ENCODE data around the gene MYO10.
A peak's percentile ranks its signal among the peaks of the same experiment; 100 is the strongest.
"Not testable (repeated sequence)": the region's sequence is repeated elsewhere in the genome, so short reads cannot be mapped to it uniquely, and the experiment has no call there.

The MYO10 gene

DNA sequence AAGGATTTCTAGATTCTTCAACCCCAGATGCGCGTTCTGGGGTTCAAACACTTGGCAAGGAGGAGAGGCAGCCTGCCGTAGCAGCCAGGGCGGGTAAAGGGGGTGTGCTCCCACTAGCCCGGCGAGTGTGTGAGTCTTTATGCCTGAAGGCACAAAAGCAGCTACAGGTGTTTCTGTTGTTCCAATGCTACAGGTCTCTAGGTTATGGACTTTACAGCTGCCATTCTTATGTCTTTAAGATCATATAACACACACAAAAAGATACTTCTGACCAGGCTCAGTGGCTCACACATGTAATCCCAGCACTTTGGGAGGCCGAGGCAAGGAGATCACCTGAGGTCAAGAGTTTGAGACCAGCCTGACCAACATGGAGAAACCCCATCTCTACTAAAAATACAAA, 185.6 kb downstream of the MYO10 start:
- no peak for DNase-seq

DNA sequence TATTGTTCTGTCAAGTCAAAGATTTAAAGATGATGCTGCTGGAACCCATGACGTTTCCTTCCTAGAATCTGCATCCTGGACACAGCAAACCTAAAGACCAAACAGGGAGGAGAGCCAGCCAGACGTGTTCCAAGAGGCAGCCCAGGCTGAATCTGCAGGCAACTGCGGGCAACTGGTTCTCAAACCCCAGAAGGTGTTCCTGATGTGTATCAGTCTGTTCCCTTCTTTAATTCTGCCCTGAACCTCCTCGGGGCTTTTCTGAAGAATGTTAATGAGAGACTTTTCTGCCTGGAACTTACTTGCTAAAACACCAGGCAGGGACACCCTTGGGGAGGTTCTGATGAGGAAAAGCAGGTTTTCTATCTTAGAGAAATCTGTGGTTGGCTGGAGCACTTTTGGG, 186.5 kb downstream of the MYO10 start:
- DNase-seq, result no peak

DNA sequence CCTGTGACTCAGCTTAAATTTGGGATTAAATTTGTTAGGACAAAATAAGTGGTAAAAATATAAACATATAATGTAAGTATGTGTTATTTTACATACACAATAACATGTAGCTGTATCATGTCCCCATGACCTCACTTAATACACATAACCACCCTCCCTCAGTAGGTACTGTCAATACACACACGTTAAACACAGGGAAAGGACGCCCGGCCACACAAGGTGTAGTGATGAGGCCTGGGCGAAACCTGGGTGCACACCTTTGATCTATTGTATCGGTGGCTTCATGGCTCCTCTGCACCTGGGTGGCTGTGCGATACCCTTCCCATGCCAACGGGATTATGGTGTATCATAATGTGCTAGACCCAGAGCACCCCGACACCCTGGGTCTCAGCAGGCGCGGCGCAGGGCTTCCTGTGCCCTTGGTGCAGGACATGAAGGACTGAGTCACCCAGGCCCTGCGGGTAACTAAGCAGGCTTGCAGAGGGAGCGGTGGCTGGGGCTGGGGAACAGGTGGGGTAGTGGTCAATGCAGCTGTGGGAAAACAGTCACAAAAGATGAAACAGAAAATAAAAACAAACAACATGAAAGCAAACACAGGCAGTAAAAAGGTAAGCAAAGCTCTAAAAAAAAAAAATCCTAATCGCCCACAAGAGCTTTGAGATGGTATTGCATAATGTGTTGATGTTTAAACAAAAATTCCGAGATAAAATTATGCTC, 191.8 kb downstream of the MYO10 start:
- no peak for DNase-seq

DNA sequence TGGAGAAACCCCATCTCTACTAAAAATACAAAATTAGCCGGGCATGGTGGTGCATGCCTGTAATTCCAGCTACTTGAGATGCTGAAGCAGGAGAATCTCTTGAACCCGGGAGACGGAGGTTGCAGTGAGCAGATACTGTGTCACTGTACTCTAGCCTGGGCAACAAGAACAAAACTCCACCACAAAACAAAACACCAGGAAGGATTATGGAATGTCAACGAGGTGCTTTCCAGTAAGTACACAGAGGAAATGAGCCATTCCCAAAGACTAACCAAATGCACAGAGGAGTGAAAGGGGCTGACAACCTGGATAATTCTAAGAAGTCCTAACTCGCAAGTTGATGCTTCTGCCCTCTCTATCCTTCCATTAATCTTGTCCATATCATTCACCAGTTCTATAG, 193.2 kb downstream of the MYO10 start:
- DNase-seq, result no peak

DNA sequence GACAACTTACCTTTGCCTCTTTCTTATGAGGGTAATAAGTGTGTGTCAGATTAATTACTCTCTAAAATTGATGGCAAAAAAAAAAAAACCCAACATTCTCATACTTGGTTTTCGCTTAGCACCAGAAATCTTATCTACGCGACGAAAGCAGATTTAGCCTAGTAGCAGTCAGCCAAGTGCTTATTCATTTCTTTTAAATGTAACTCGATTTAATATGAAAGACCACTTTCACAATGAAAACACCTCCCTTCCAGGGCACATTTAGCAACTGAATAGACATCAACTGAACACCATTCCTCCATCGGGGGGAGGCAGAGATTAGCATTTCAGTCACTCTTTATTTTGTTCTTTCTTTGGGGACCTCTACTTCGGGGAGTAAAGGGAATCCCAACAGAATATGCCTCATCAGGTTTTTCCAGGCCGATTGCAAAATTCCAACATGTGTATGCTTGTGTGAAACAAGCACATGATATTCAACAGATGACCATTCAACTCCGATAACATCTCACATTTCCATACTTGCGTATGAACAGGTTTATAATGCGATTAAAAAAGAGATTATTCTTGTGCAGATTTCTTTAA, 195.2 kb downstream of the MYO10 start:
- DNase-seq, result peak in 5 of 56 donors; percentile 6 to 40 (median 20)

DNA sequence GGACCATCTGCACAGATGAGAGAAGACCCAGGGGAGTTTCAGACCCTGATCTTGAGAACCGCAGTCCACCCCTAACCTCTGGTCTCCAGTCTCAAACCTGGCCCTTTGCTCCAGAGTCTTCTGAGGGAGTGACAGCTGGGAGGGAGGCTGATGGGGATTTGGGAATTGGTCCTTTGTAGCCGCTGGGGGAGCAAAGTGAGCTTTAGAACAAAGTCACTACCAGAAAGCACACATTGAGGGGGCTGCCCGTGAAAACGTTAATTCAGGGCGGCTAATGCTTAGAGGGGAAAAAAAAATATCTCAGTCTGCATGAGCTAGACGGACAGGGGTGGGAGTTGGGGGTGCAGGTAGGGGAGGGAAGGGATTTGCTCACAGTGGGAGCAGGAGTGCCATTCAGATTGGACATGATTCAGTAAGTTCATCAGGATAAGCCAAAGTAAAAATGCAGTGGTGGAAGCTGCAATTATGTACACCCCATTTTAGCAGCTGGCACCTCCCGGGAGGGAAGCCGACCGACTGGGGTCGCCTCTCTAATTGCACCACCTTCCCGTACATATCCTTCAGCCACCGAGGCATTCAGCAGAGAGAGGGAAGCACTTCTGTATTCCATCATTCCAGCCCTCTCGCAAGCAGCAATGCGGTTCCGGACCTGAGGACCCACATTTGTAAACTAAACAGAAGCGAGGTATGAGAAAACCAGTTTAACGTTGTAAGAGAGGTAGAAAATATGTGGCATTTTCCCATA, 195.8 kb downstream of the MYO10 start:
- peak in 4 of 56 donors; percentile 9 to 20 (median 10) for DNase-seq

DNA sequence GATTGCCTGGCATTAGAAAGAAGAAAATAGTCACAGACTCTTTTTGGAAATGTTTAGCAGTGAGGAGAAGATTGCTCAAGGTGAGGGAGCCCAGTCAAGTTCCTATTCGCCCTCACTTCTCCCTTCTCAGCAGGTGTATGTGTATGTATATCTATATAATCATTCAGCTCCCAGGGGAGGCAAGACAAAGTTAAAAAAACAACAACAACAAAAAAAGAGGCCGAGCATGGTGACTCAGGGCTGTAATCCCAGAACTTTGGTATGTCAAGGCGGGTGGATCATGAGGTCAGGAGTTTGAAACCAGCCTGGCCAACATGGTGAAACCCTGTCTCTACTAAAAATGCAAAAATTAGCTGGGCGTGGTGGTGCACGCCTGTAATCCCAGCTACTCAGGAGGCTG, 197.7 kb downstream of the MYO10 start:
- DNase-seq, result not testable (repeated sequence)

DNA sequence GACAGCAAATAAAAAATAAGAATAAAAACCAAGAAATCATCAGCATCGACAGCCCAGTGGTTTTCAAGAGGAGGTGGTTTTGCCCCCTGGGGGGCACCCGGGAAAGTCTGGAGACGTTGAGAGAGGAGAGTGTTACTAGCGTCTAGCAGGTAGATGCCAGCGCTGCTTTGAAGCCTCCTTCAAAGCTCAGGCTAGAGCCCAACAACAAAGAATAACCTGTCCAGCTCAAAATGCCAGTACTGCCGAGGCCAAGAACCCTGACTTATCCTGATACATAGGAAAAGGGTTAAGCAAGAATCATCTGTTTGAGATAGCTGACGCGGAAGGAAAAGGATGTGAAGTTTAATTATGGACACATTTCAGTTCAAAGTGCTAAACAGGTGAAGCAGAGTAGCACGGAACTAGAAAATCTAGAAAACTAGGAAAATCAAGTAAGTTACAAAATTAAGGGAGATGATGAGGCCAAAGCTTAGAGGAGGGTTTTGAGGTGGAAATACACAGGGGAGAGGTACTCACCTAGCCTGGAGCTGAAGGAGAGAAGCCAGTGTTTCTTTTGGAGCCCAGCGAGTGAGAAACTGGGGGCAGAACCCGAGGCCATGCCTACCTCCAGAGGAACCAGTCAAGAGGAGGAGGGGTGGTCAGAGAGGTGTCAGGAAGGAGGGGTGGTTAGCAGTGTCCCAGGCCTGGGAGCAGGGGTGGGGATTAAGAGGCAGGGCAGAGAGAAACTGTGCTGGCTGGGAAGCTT, 198.3 kb downstream of the MYO10 start:
- peak in 11 of 56 donors; percentile 9 to 51 (median 34) for DNase-seq

DNA sequence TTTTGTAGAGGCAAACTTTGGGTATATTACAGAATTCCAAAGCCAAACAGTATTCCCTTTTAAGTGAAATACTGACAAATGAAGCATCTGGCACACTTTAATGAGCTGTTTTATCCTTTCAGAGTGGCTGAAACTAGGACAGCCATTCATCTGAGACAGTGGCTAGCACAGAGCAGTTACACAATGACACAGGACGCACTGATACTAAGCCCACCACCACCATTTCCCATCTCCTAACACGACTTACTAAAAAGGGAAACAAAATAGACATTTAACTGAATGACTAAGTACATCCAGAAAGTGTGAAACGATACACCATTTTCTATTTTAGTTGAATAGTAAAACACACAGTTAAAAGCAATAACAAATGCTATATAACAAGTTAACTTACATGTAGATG, 198.9 kb downstream of the MYO10 start:
- DNase-seq, result peak in 2 of 56 donors; percentile 9 to 30

DNA sequence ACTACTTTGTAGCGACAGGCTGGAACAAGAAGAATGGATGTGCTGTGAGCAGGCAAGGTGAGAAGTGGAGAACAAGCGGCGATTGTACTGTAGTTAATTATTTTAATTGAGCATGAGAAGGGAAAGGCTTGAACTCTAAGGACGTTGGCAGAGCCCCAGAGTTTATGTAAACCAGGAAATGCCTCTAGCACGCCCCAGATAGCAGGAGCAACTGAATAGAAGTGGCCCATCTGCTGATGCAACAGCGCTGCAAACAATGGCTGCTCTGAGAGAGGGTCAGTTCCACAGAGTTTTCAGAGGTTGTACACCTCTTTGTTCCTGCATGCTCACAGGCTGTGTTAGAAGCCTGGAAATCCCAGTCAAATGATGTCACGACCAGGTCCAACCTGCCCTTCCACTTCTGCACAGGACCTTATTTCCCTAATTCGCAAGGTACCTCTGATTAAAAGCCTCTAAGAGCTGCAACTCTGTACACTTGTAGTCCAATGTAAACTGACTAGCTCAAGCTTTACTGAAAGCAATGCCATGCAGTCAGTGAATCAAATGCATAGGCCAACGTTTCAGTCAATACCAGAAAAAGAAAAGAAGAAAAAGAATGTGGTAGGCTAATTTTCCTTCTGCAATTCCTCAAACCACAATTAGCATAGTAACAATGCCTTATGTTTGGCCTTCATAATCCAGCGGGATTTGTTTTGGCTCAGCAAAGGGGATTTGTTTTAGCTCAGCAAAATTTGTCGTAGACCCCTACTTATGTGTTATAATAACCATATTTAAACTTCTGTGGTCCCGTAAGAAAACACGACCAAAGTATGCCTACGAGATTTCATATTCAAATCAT, 199.7 kb downstream of the MYO10 start:
- DNase-seq, result peak in 28 of 56 donors; percentile 9 to 69 (median 34)

DNA sequence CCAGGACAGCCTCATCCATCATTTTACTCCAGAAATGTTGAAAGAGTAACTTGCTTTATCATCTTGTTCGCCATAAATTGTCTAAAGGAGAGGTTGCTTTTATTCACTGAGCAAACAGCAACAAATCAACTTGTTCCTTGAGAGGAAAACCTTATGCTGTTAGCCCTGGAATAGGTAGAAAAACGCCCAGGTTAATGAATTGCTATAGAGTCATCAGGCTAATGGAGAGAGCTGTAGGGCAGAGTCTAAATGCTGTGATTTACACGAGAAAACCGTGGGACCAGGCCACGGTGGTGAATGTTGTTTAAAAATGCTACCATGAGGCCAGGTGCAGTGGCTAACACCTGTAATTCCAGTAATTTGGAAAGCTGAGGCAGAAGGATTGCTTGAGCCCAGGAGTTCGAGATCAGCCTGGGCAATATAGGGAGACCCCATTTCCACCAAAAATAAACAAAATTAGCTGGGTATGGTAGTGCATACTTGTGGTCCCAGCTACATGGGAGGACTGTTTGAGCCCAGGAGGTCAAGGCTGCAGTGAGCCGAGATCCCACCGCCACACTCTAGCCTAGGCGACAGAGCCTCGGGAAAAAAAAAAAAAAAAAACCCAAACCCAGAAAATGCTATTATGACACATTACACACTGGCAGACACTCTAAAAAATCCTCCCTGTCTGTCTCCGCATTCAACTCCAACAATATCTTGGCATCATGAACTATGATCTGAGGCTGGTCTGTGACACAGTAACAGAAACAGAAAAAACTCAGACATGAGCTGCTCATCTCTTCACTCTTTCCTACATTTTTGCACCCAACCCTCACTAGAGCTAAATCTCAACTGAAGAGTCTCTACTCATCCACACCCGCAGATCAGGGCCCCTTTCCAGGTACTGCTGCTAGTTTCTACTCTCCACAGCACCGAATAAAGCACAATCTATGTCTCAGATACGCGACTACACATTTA, 200.7 kb downstream of the MYO10 start:
- DNase-seq, result no peak

DNA sequence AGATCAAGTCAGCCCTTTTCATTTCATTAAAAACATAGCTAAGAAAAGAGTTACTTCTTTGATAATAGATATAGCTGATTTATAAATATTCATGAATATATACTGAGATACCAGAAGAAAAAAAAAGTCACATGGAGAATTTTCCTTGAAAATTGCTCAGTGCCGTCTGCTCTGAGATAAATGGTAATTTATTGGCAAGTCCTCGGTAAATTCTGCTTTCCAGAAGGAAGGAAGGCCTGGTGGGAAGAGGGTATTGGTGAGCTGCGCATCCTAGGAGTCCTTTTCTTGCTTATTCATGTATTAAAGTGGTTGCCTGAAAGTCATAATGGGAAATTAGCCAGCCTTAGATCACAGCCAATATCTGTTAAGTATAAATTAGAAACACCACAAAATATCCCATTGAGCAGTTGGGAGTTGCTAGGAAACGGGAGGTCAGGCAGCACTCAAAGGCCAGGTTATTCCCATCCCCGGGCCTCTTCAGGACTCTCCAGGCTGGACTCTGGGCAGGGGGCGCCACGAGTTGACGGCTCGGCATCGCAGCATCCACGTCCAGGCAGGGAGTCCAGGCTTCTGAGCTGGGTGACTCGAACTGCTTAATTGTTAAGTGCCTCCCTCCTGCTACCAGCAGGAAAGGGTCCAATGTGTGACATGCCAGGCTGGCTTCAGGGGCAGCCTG, 202.6 kb downstream of the MYO10 start:
- peak in 43 of 56 donors; percentile 6 to 87 (median 46) for DNase-seq

DNA sequence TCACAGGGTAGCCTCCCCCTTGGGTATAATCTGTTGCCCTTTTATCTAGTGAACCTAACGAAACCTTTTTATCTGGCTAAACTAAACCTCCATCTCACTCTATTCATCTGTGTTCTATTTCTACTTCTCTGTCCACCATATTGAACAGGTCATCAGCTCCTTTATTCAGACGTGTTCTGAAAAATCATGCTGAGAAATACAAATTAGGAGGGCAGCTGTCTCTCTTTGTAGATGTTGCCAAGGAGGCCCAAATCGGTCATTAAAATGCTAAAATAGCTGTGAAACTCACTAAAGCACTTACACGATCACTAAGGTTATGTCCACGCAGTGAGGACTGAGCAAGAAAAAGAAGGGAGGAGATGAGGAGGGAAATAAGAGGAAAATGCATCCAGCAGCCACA, 203.7 kb downstream of the MYO10 start:
- DNase-seq, result no peak

DNA sequence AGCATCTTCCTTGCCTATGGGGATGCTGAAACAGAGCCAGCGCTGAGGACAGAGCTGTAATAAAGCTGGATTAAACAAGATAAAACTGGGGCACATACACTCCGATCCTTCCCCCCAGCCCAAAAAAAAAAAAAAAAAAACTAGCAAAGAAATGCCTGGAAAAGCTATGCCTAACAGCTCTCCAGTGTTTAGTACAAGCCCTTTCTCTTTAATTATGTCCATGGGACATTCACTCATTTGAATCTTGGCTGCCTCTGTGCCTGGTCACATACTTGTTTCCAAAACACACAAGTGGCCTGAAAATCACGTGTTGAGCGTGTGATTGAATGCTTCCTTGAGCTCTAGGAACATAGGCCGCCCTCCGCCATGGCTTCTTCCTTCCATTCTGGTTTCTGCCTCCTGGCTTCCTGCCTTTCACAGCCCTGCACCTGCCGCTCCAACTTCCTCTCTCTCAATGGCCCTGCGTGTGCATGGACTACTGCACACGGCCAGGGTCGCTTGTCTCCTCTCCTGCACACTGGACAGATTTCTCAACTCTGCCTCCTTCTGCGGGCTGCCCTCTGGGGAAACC, 208.2 kb downstream of the MYO10 start:
- peak in 27 of 56 donors; percentile 7 to 67 (median 39) for DNase-seq

DNA sequence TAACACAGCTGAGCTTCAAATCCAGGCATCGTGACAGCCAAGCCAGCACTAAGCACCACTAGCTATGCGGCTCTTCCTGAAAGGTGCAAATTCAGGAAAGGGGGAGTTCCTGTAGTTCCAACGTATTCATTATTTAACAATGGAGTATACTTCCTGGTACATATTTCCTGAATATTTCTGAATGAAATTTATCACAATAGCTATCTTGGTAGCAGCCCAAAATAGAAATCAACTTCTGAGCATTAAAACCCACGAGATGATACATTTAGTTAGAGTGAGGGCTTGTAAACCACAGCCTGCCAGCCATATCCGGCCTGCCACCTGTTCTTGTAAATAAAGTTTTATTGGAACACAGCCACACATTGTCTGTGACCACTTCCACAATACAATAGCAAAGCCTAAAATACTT, 209.5 kb downstream of the MYO10 start:
- no peak for DNase-seq

DNA sequence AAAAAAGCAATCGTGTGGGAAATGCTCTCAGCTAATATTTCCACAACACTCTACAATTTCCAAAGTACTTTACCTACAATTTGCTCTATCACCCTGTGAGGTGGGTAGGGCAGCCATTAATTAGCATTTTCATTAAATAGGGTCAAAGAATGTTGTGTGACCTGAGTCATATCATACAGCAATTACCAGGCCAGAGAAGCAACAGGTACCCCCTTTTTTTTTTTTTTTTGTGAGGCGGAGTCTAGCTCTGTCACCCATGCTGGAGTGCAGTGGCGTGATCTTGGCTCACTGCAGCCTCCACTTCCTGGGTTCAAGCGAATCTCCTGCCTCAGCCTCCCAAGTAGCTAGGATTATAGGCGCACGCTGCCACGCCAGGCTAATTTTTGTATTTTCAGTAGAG, 210.5 kb downstream of the MYO10 start:
- DNase-seq, result no peak

DNA sequence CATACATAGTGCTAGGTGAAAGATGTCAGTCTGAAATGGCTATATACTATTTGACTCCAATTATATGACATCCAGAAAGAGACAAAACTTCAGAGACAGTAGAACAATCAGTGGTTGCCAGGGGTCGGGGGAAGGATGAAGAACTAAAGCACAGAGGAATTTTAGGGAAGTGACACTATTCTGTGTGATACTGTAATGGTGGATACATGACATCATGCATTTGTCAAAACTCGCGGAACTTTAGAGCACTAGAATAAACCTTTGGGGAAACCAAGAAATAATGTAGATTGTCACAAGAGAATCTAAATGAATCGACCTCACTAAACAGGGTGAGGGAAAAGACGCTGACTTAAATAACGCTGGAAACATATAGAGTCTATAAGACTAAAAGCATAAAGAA, 212.3 kb downstream of the MYO10 start:
- no peak for DNase-seq

DNA sequence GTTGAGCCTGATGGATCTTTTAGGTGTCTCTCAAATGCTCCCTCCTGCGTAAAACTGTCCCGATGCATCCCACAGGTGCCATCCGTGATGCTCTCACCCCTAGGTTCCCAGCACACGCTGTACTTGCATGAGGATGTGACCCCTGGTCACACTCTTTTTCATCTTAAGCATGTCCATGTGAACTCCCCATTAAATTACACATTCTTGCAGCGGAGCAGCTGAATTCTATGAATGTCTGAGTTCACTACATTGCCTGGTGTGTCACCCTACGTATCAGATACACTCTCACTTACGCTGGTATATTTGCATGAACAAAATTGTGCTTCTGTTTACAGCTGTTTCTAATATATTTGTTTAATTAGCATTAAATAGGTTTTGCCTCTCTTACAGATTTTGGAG, 214.0 kb downstream of the MYO10 start:
- DNase-seq, result no peak

Data from amygdala (tissue), 56 donors.